ENCODE measurements around the gene EMC7. TPM values are rescaled to one million over a fixed set of nuclear protein-coding genes. Genes with fewer than 3 reads are reported as not detected.

EMC7 gene
- total RNA-seq, 1 experiment from 2014 or later: 50.3 TPM

- no peaks in the 10 kb centered on the region for H4K20me1 ChIP-seq (ENCODE audit: low read length)
- H3K27ac ChIP-seq (ENCODE audit: low read length): no peak overlapping the region
- H2AFZ ChIP-seq (ENCODE audit: low read length): peak overlapping the region; percentile 73; the same call in 1 of the 2 replicates
- DNase-seq: no peak
- H3F3A ChIP-seq (ENCODE audit: low read length, unreplicated experiment): no peaks in the 10 kb centered on the region
- H3K9ac ChIP-seq (ENCODE audit: low read length): no peak overlapping the region
- no peaks in the 10 kb centered on the region for H3K36me3 ChIP-seq (ENCODE audit: low read depth, low read length)
- TF ChIP-seq CTCF (conservative IDR thresholded peaks at IDR 0.05; ENCODE audit: low read depth, low read length) (no peak), EZH2 (IDR thresholded peaks at IDR 0.05; ENCODE audit: low read length, unreplicated experiment) (no peak), EZH2phosphoT487 (IDR thresholded peaks at IDR 0.05; ENCODE audit: borderline replicate concordance, low read length) (no peak)
- ATAC-seq: no peak
- peak overlapping the region; percentile 94 for H3K4me3 ChIP-seq (ENCODE audit: low read length)
- H3K4me2 ChIP-seq (ENCODE audit: low read length): peak overlapping the region; percentile 90
- peaks cover 16% of the 10 kb centered on the region for H3K79me2 ChIP-seq (ENCODE audit: low read length)
- H3K27me3 ChIP-seq (ENCODE audit: low read length): no peaks in the 10 kb centered on the region
- ChIA-PET POLR2A (ENCODE audit: unreplicated experiment) (no interaction called here), CTCF (no interaction called here)
- H3K9me3 ChIP-seq (ENCODE audit: low read length): no peaks in the 10 kb centered on the region
- no TSS peak for BruUV-seq (replicated peaks)
- intact Hi-C loops (cut with micrococcal nuclease): loop anchor here (5.0 kb wide), 1 partner anchor 43 kb away; no protein-coding TSS in a partner anchor
- peaks cover 12% of the 10 kb centered on the region; the same call in 1 of the 2 replicates for H3K4me1 ChIP-seq (ENCODE audit: insufficient read depth, low read length)
- no peaks in the 10 kb centered on the region for H3K9me2 ChIP-seq (replicated peaks; ENCODE audit: low read length)
Observed at GRCh38 chr15:34039790-34040113, 61.9 kb downstream of the EMC7 start.

- Histone ChIP-seq H3K9me3 (ENCODE audit: low read length) (no peaks in the 10 kb centered on the region), H3K27me3 (ENCODE audit: low read length) (no peaks in the 10 kb centered on the region), H3K36me3 (ENCODE audit: low read depth, low read length) (no peaks in the 10 kb centered on the region), H3K4me3 (ENCODE audit: low read length) (peak within 1 kb of the TSS; percentile 94), H3F3A (ENCODE audit: low read length, unreplicated experiment) (no peaks in the 10 kb centered on the region), H3K27ac (ENCODE audit: low read length) (no peak within 1 kb of the TSS), H3K79me2 (ENCODE audit: low read length) (peaks cover 19% of the 10 kb centered on the region), H3K9ac (ENCODE audit: low read length) (peak within 1 kb of the TSS; percentile 74), H3K9me2 (replicated peaks; ENCODE audit: low read length) (no peaks in the 10 kb centered on the region), H4K20me1 (ENCODE audit: low read length) (no peaks in the 10 kb centered on the region), H3K4me1 (ENCODE audit: insufficient read depth, low read length) (peaks cover 12% of the 10 kb centered on the region; the same call in 1 of the 2 replicates), H2AFZ (ENCODE audit: low read length) (peak within 1 kb of the TSS; percentile 94), H3K4me2 (ENCODE audit: low read length) (peak within 1 kb of the TSS; percentile 96)
- ATAC-seq: peak; percentile 62
- TF ChIP-seq CTCF (conservative IDR thresholded peaks at IDR 0.05; ENCODE audit: low read depth, low read length) (no peak), EZH2phosphoT487 (IDR thresholded peaks at IDR 0.05; ENCODE audit: borderline replicate concordance, low read length) (no peak), EZH2 (IDR thresholded peaks at IDR 0.05; ENCODE audit: low read length, unreplicated experiment) (no peak)
- ChIA-PET POLR2A (ENCODE audit: unreplicated experiment) (no interaction called here), CTCF (no interaction called here)
- intact Hi-C loops (cut with micrococcal nuclease): loop anchor here (5.0 kb wide), 1 partner anchor 43 kb away; no protein-coding TSS in a partner anchor
- peak; percentile 49 for DNase-seq
- BruUV-seq (replicated peaks): TSS peak; percentile 84
Observed at GRCh38 chr15:34038871-34039789, 62.5 kb downstream of the EMC7 start, which contains the start of gene AVEN. Gene AVEN, minus strand, starts transcription at chr15:34039204. Its CDS starts 158 bp downstream, at chr15:34039046.

Measured in PC-3 (cell line).